GM19193 (cell line): ENCODE measurements around the gene RPS29.

Experiments
- POLR2A ChIP-seq: IDR thresholded peaks from 4 replicates; pipeline ENCODE4 v1.6.1; 2011; ENCODE audit not compliant: insufficient read depth, insufficient read length; ENCODE audit errors: extremely low read depth

RPS29 gene

DNA sequence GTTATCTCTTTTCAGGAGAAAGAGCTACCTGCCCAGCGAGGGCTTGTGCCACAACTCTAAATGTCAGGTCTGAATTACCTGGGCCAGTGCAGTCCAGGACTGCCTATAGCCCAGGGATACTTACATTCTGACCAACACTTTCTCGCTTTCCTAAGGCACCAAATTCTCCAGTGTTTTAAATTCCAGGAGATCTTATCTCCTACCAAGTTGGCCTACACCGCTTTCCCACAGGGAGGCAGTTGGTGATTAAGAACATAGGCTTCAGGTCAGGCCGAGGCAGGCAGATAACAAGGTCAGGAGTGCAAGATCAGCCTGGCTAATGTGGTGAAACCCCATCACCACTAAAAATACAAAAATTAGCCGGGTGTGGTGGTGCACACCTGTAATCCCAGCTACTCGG is 41.1 kb downstream of the RPS29 start:
- TF ChIP-seq POLR2A, result no peak

DNA sequence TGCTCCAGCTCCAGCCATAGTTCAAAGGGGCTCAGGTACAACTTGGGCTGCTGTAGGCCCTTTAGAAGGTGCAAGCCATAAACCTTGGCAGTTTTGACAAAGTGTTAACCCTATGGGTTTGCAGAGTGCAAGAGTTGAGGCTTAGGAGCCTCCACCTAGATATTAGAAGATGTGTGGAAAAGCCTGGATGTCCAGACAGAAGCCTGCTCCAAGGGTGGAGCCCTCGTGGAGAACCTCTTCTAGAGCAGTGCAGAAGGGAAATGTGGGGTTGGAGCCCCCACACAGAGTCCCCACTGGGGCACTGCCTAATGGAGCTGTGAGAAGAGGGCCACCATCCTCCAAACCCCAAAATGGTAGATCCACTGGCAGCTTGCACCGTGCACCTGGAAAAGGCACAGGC is 45.1 kb downstream of the RPS29 start:
- no peak for TF ChIP-seq POLR2A

DNA sequence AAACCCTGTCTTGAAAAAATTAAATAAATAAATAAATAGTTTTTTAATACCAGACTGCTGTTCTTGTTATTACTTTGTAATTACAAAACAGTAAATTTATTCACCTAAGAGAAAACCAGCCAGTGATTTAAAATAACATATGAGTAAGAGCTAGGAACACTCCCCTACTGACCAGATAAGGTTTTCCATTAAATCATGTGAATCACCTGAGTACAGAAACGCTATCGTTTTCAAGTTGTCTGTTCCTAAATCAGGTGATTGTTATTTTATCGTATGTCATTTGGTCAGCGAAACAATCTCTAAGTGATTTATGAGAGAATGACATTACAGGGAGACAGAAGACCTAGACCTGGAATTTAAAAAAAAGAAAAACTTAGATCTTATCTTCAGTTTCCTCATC is 47.3 kb downstream of the RPS29 start:
- TF ChIP-seq POLR2A, result no peak
